Neural progenitor cell (in vitro differentiated cells): ENCODE data around the gene RNF4. TPM values are rescaled to one million over a fixed set of nuclear protein-coding genes. Genes with fewer than 3 reads are reported as not detected.
A peak's percentile ranks its signal among the peaks of the same experiment; 100 is the strongest.

Experiments
- DNase-seq: peaks from one replicate; pipeline ENCODE4 v3.0.0-alpha.2; 2016; ENCODE audit warnings: low spot score
- H2AFZ ChIP-seq: fragments of 200-600 bp; sonication (generic); replicated peaks from 2 replicates; pipeline ENCODE4 v1.6.1; 2016; ENCODE audit warnings: antibody characterized with exemption
- H3F3A ChIP-seq: fragments of 200-600 bp; sonication (generic); 2 replicates; pipeline ENCODE4 v1.6.1; 2016; ENCODE audit warnings: antibody characterized with exemption, low read depth
- H3K27ac ChIP-seq: fragments of 200-600 bp; sonication (generic); 2 replicates; pipeline ENCODE4 v1.5.1; 2016; ENCODE audit warnings: mild to moderate bottlenecking
- H3K27me3 ChIP-seq: fragments of 200-600 bp; sonication (generic); 2 replicates; pipeline ENCODE4 v1.6.1; 2016; ENCODE audit warnings: mild to moderate bottlenecking, moderate library complexity
- H3K36me3 ChIP-seq: fragments of 200-600 bp; sonication (generic); 2 replicates; pipeline ENCODE4 v1.5.1; 2016
- H3K4me1 ChIP-seq: fragments of 200-600 bp; sonication (generic); 2 replicates; pipeline ENCODE4 v1.6.1; 2016; ENCODE audit warnings: mixed run types
- H3K4me2 ChIP-seq: fragments of 200-600 bp; sonication (generic); 2 replicates; pipeline ENCODE4 v1.6.1; 2016
- H3K4me3 ChIP-seq: fragments of 200-600 bp; sonication (generic); 2 replicates; pipeline ENCODE4 v1.5.1; 2016
- H3K79me2 ChIP-seq: fragments of 200-600 bp; sonication (generic); 2 replicates; pipeline ENCODE4 v1.6.1; 2016; ENCODE audit warnings: low read depth
- H3K9ac ChIP-seq: fragments of 200-600 bp; sonication (generic); 2 replicates; pipeline ENCODE4 v1.6.1; 2016
- H3K9me3 ChIP-seq: fragments of 200-600 bp; sonication (generic); 2 replicates; pipeline ENCODE4 v1.5.1; 2016; ENCODE audit warnings: low read depth
- H4K20me1 ChIP-seq: fragments of 200-600 bp; sonication (generic); 2 replicates; pipeline ENCODE4 v1.6.1; 2016; ENCODE audit warnings: low read depth
- H3K27ac Mint-ChIP-seq: 3 replicates; pipeline ENCODE4 v1.8.0; 2021; ENCODE audit warnings: mixed read lengths
- H3K27me3 Mint-ChIP-seq: 2 replicates; pipeline ENCODE4 v1.8.0; 2022; ENCODE audit warnings: low read depth, mild to moderate bottlenecking, inconsistent platforms, moderate library complexity, mixed read lengths; ENCODE audit not compliant: insufficient read depth
- H3K36me3 Mint-ChIP-seq: 3 replicates; pipeline ENCODE4 v1.8.0; 2021; ENCODE audit warnings: mixed read lengths
- H3K4me1 Mint-ChIP-seq: 3 replicates; pipeline ENCODE4 v1.8.0; 2021; ENCODE audit warnings: mixed read lengths
- H3K4me3 Mint-ChIP-seq: 3 replicates; pipeline ENCODE4 v1.8.0; 2021; ENCODE audit warnings: mild to moderate bottlenecking, moderate library complexity, mixed read lengths
- H3K9me3 Mint-ChIP-seq: 3 replicates; pipeline ENCODE4 v1.8.0; 2020; ENCODE audit warnings: mixed read lengths
- EZH2 ChIP-seq: fragments of 200-600 bp; sonication (generic); IDR thresholded peaks from 2 replicates; pipeline ENCODE4 v1.6.1; 2017; ENCODE audit warnings: antibody characterized with exemption, mild to moderate bottlenecking, moderate library complexity
- EZH2phosphoT487 ChIP-seq: fragments of 200-600 bp; sonication (generic); IDR thresholded peaks from 2 replicates; pipeline ENCODE4 v1.6.1; 2017; ENCODE audit warnings: antibody characterized with exemption
- total RNA-seq: library from RNA; depleted of rRNA; stranded (reverse); fragments of >200 nt; gene quantifications from 2 replicates; pipeline ENCODE4 v1.2.3, GENCODE V29; 2015; ENCODE audit warnings: low replicate concordance
- TF ChIP-seq, protein P1 (sequence below): fragments of 200-600 bp; sonication (generic); IDR thresholded peaks from 2 replicates; pipeline ENCODE4 v1.5.1; 2017; ENCODE audit warnings: antibody characterized with exemption, mild to moderate bottlenecking

Gene RNF4
- total RNA-seq, 1 donor from 2014 or later, result 73.8 TPM

DNA sequence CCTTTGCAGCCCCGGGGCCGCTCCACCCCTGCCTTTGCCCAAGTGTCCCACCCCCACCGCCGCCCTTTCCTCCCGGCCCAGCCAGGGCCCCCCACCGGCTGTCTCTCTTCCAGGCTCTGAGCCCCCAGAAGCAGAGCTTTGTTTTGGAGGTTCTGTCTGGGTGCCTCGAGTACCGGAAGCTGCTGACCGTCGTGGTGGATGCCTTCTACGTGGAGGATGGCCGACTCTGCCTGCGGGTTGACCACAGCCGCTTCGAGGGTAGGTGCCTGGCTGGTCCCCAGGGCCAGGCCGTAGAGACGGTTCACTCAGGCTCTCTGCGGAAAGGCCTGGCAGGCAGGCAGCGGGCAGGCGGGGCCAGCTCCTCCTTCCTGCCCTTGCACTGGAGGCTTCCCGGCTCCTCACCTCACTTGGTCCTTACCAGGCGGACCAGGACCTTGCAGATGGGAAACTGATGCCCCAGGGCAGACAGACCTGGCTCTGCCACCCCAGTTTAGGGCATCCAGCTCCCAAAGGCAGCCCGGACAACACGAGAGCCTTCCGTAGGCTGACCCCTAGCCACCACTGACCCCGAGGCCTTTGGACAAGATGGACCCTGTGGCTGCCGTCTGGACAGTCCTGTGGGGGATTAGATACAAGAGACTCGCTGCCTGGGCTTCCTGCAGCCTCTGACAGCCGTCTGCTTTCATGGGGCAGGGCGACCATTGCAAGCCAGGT, 32.0 kb upstream of the RNF4 start:
- no peaks in the 10 kb centered on the region for H4K20me1 ChIP-seq
- peak overlapping the region; percentile 34 for H2AFZ ChIP-seq
- Mint-ChIP-seq H3K27ac (no peak overlapping the region), H3K36me3 (no peaks in the 10 kb centered on the region), H3K4me3 (no peak overlapping the region), H3K27me3 (peaks cover 3% of the 10 kb centered on the region), H3K4me1 (peaks cover 3% of the 10 kb centered on the region), H3K9me3 (no peaks in the 10 kb centered on the region)
- H3F3A ChIP-seq, result no peaks in the 10 kb centered on the region
- H3K4me3 ChIP-seq, result no peak overlapping the region
- no peaks in the 10 kb centered on the region for H3K36me3 ChIP-seq
- no peaks in the 10 kb centered on the region for H3K9me3 ChIP-seq
- no peak overlapping the region for H3K9ac ChIP-seq
- no peaks in the 10 kb centered on the region for H3K79me2 ChIP-seq
- TF ChIP-seq, protein P1, sequence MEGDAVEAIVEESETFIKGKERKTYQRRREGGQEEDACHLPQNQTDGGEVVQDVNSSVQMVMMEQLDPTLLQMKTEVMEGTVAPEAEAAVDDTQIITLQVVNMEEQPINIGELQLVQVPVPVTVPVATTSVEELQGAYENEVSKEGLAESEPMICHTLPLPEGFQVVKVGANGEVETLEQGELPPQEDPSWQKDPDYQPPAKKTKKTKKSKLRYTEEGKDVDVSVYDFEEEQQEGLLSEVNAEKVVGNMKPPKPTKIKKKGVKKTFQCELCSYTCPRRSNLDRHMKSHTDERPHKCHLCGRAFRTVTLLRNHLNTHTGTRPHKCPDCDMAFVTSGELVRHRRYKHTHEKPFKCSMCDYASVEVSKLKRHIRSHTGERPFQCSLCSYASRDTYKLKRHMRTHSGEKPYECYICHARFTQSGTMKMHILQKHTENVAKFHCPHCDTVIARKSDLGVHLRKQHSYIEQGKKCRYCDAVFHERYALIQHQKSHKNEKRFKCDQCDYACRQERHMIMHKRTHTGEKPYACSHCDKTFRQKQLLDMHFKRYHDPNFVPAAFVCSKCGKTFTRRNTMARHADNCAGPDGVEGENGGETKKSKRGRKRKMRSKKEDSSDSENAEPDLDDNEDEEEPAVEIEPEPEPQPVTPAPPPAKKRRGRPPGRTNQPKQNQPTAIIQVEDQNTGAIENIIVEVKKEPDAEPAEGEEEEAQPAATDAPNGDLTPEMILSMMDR, result no peak
- no peak for TF ChIP-seq EZH2
- TF ChIP-seq EZH2phosphoT487, result no peak
- peaks cover 4% of the 10 kb centered on the region for H3K4me1 ChIP-seq
- H3K4me2 ChIP-seq, result no peak overlapping the region
- no peak for DNase-seq
- no peaks in the 10 kb centered on the region for H3K27me3 ChIP-seq
- H3K27ac ChIP-seq, result no peak overlapping the region

DNA sequence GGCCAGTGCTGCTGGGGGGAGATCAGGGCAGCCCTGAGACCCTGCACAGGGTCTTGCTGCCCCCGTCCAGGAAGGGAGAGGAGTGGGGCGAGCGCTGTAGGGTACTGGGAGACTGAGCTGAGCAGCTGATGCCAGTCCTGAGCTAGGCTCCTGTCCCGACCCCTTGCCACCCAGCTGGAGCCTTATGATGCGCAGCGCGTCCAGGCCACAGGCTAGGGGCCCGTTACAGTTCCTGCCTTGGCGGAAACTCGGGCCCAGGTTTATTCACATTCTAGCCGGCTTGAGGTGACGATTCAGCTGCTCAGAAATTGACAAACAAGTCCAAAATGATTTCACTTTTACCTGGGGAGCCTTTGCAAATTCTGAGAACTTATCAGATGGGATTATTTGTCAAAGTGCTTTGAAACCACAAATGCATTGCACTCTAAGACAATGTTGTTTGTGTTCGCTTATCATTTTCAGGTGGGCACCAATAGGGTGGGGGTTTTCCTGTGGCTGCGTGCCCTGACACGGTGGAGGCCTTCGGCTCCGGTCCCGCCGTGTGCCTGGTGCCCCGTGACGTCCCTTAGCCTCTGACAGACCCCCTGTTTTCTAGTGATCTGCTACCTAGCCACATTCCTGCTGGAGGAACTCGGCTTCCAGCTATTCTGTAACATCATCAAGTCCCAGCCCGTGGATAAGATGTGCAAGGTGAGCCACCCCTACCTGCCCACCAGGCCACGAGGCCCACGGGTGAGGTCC, 31.3 kb upstream of the RNF4 start:
- H4K20me1 ChIP-seq, result no peaks in the 10 kb centered on the region
- no peak overlapping the region for H2AFZ ChIP-seq
- no peak overlapping the region for H3K9ac ChIP-seq
- no peaks in the 10 kb centered on the region for H3K36me3 ChIP-seq
- no peaks in the 10 kb centered on the region for H3K27me3 ChIP-seq
- H3K27ac ChIP-seq, result no peak overlapping the region
- H3K79me2 ChIP-seq, result no peaks in the 10 kb centered on the region
- H3K4me1 ChIP-seq, result peaks cover 4% of the 10 kb centered on the region
- no peaks in the 10 kb centered on the region for H3F3A ChIP-seq
- Mint-ChIP-seq H3K36me3 (no peaks in the 10 kb centered on the region), H3K27me3 (peaks cover 3% of the 10 kb centered on the region), H3K9me3 (no peaks in the 10 kb centered on the region), H3K4me1 (peaks cover 3% of the 10 kb centered on the region), H3K27ac (no peak overlapping the region), H3K4me3 (no peak overlapping the region)
- TF ChIP-seq EZH2 (no peak), EZH2phosphoT487 (no peak)
- TF ChIP-seq, protein P1, result no peak
- no peak overlapping the region for H3K4me3 ChIP-seq
- no peak overlapping the region for H3K4me2 ChIP-seq
- no peak for DNase-seq
- H3K9me3 ChIP-seq, result no peaks in the 10 kb centered on the region

DNA sequence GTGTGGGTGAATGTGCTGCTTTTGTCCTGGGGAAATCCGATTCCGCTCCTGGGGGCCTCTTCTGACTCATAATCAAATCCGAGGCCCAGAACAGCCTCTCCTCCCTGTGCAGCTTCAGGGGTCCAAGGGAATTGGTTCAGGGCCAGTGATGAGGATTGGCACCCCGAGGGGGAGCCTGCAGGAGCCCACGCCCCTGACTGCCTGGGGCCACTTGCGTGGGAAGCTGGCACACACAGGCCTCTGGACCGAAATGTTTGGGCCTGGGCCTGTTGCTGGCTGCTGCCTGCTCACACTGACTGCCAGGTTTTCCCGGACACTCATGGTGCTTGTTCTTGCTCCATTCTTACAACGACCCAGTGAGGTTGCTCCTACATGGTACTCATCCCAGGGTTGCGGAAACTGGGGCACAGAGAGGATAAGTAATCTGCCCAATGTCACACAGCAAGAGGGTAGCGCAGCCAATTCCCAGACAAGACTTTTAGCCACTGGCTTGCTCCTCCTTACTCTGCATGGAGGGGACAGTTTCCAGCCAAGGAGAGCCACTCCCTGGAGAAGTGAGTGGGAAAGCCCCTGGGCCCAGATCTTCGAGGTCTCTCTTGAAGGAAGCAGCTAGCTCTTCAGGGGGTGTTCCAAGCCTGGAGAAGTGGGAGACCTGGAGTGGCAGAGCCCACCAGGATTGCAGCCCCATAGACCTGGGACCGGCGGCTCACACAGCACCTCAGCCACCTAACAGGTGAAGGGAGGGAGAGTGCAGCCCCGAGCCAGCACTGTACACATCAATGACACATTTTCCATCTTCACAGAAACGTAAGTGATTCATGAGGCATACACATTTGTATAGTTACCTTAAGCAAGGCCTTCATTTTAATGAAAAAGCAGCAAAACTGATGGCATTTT, 29.8 kb upstream of the RNF4 start:
- Mint-ChIP-seq H3K27ac (peak overlapping the region; percentile 72), H3K36me3 (no peaks in the 10 kb centered on the region), H3K4me1 (peaks cover 3% of the 10 kb centered on the region), H3K4me3 (no peak overlapping the region), H3K27me3 (peaks cover 2% of the 10 kb centered on the region), H3K9me3 (no peaks in the 10 kb centered on the region)
- H3K36me3 ChIP-seq, result no peaks in the 10 kb centered on the region
- H3K4me3 ChIP-seq, result no peak overlapping the region
- H3K9ac ChIP-seq, result no peak overlapping the region
- TF ChIP-seq, protein P1, result no peak
- no peak for TF ChIP-seq EZH2
- TF ChIP-seq EZH2phosphoT487, result no peak
- no peaks in the 10 kb centered on the region for H3K27me3 ChIP-seq
- no peak overlapping the region for H3K27ac ChIP-seq
- H3K9me3 ChIP-seq, result no peaks in the 10 kb centered on the region
- no peak overlapping the region for H2AFZ ChIP-seq
- H3K4me2 ChIP-seq, result no peak overlapping the region
- DNase-seq, result no peak
- no peaks in the 10 kb centered on the region for H3K79me2 ChIP-seq
- peaks cover 2% of the 10 kb centered on the region for H3K4me1 ChIP-seq
- no peaks in the 10 kb centered on the region for H4K20me1 ChIP-seq
- no peaks in the 10 kb centered on the region for H3F3A ChIP-seq
